ENCODE results near the gene CETP.
"Not testable (repeated sequence)": the region's sequence is repeated elsewhere in the genome, so short reads cannot be mapped to it uniquely, and the experiment has no call there.

Gene CETP

GRCh38 chr16:56980792-56981724, 19.3 kb downstream of the CETP start:
- DNase-seq (ENCODE audit: low read depth) = no peak

DNA sequence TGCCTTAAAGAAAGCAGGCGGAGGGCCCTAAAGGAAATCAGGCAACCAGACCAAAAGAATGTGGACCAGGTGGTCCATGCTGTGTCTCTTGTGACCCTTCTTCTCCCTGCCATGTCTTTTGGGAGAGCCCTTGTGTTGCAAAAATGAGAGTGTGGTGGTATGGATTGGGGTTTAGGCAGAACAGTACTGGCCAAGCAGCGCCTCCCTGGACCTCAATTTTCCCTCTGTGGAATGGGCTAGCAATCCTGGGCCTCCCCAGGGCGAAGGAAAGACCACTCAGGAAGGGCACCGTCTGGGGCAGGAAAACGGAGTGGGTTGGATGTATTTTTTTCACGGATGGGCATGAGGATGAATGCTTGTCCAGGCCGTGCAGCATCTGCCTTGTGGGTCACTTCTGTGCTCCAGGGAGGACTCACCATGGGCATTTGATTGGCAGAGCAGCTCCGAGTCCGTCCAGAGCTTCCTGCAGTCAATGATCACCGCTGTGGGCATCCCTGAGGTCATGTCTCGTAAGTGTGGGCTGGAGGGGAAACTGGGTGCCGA, 20.1 kb downstream of the CETP start:
- no peak for DNase-seq (ENCODE audit: low read depth)

DNA sequence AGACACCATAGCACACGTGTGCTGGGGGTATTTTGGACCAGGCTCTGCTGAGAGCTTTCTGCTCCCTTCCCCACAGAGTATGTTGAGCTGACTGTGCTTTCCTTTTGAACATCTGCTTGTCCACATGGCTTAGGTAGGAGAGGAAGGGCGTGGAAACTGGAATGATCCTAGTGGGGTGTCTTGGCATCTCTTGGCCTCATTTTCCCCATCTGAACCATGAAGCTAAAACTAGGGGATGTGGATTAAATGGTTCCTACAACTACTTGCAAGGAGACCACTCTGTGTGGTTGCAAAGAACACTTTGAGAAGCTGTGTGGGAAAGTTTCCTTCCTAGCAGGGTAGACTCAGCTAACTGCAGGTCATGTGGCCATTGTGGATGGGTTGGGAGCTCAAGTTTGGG, 20.9 kb downstream of the CETP start:
- no peak for DNase-seq (ENCODE audit: low read depth)

DNA sequence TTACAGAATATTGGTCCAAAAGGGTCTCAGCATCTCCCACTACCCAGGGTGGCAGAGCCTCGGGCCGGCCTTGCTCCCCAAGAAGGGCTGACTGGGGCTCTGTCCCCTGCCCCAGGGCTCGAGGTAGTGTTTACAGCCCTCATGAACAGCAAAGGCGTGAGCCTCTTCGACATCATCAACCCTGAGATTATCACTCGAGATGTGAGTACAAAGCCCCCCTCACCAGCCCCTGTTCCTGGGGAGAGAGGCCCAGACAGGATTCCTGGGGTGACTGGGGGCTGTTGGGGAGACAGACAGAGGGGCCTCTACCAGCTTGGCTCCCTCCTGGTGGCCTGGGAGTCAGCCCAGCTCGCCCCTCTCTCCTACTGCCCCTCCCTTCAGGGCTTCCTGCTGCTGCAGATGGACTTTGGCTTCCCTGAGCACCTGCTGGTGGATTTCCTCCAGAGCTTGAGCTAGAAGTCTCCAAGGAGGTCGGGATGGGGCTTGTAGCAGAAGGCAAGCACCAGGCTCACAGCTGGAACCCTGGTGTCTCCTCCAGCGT, 21.5 kb downstream of the CETP start:
- no peak for DNase-seq (ENCODE audit: low read depth)

GRCh38 chr16:56984639-56985038, 22.9 kb downstream of the CETP start:
- DNase-seq (ENCODE audit: low read depth) = no peak

DNA sequence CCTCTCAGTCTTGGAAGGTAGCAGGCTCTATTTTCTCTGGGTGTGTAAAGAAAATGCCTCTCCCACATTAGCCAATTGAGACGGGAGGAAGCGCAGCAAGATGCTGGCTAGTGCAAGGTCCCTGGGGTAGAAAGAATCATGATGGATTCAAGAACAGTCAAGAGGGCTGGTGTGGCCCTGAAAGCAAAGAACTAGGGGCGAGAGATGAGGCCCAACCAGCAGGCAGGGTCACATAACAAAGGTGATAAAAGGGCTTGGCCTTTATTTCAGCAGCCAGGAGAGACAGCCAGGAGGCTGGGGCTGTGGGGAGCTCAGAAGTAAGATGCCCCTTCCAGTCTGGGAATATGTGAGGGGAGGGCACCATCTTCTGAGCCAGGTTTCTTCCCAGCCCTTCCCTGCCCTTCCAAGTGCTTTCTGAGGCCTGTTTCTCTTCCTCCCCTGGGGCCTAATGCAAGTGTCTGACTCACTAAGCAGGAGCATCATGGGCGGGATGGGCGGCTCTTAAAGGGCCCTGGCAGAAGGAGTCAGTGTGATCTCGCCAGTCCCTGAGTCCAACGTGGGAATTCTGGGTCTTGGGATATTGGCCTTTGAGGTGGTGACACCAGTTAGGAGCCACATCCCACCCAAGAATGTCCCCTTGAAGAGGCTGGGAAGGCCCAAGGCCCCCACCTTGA, 23.7 kb downstream of the CETP start:
- DNase-seq (ENCODE audit: low read depth) = no peak

GRCh38 chr16:56985962-56986360, 24.2 kb downstream of the CETP start:
- DNase-seq (ENCODE audit: low read depth) = no peak

- DNase-seq (ENCODE audit: low read depth) = no peak
Observed at GRCh38 chr16:56986361-56986760, 24.6 kb downstream of the CETP start.

DNA sequence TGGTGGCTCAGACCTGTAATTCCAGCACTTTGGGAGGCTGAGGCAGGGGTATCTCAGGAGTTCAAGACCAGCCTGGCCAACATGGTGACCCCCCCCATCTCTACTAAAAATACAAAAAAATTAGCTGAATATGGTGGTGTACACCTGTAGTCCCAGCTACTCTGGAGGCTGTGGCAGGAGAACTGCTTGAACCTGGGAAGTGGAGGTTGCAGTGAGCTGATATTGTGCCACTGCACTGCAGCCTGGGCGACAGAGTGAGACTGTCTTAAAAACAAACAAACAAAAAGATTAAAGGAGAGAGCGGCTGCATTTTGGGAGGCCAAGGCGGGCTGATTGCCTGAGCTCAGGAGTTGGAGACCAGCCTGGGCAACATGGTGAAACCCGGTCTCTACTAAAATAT, 25.2 kb downstream of the CETP start:
- not testable (repeated sequence) for DNase-seq (ENCODE audit: low read depth)

DNA sequence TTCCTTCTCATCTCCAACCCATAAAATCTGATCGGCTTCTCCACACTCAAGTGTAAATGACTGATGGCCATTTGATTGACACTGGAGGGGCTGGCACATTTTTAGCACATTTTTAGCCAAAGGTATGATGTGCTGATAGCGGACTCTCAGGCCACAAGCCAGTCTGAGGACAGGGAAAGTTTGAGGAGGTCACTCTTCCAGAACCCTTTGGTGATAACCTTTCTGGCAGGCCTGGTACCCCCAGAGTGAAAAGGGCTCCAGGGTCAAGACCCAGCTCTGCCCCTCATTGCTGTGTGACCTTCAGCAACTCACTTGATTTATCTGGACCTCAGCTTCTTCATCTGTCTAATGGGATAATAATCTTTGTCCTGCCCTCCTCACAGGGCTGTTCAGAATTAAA, 25.9 kb downstream of the CETP start:
- DNase-seq (ENCODE audit: low read depth) = no peak

- no peak for DNase-seq (ENCODE audit: low read depth)
Observed at GRCh38 chr16:56988161-56988947, 26.6 kb downstream of the CETP start.

DNA sequence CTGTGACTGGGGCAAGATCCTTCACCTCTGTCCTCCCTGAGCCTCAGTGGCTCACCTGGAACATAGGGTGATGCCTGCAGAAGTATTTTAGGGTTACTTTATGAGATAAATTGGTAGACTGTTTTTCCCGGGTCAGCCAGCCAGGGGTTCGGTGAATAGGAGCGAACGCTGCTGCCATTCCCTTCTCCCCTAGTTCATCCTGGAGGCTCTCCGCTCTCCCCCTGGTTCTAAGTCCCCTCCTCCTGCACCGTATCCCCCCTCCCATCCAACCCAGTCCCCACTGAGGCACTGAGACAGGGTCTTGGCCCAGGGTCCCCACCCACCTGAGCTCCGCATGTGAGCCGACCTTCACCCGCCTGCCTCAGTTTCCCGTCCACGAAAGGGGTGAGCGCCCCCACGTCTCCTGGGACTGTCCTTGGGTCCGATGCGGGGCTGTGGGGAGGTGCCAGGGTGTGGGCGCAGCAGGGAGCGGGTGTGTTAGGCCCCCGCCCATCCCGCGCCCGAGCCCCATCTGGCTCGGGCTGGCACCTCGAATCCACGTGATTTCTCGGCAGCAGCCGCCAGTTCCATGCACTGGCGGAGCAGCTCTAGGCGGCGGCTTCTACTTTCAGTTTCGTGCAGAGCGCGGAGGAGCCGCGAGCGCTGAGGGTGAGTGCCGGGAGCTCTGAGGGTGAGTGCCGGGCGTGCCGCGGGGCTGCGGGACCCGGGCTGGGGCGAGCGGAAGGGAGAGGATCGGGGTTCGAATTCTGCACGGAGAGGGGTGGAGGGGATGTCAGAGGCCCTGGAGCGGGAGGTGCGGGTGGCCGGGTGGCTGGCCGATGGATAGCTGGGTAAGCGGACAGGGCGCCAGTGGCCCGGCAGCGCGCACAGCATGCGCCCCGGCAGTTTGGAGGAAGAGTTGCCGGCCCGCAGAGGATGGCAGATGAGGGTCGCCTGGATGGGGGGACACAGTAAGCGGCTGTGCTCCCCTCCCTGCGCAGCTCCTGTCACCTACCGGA, 27.5 kb downstream of the CETP start, which contains the start of gene NLRC5:
Gene NLRC5, plus strand, starts transcription at position 610 of the 998 bp plus-strand sequence. CDS start 31,156 bp downstream, outside the sequence.
- DNase-seq (ENCODE audit: low read depth) = peak; percentile 89

GRCh38 chr16:56989988-56990387, 28.2 kb downstream of the CETP start:
- DNase-seq (ENCODE audit: low read depth) = no peak

- no peak for DNase-seq (ENCODE audit: low read depth)
Observed at GRCh38 chr16:56990407-56991286, 28.9 kb downstream of the CETP start.

GRCh38 chr16:56992431-56992830, 30.7 kb downstream of the CETP start:
- DNase-seq (ENCODE audit: low read depth) = not testable (repeated sequence)

DNA sequence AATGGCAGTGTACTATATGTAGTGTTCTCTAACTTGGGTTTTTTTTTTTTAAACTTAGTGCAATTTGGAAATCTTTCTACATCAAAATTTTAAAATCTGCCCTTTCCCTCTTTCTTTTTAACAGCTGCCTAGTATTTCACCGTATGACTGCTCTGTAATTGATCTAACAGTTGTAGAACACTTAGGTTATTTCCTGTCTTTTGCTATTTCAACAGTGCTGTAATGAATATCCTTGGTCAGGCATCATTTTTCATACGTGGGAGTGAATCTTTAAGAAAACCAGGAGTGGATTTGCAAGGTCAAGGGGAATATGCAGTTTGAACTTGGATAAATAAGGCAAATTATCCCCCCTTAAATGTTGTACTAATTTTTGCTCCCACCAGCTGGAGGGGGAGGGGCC, 31.5 kb downstream of the CETP start:
- DNase-seq (ENCODE audit: low read depth) = no peak

- DNase-seq (ENCODE audit: low read depth) = no peak
Observed at GRCh38 chr16:56994311-56994710, 32.6 kb downstream of the CETP start.

- no peak for DNase-seq (ENCODE audit: low read depth)
Observed at GRCh38 chr16:56995136-56995805, 33.5 kb downstream of the CETP start.

DNA sequence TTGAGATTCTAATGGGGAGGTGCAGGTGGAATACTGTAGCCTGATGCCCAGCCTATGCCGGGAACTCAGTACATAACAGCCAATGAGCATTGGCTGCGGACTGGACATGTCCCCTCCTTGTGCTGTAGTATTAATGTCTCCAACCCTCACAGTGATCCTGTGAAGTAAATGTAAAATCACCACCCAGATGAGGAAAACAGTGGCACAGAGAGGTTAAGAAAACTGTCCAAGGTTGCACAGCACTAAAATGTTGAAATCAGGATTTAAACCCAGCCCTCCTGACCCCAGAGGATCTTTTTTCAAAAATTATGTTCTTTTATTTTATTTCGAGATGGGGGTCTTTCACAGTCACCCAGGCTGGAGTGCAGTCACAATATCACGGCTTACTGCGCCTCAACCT, 35.5 kb downstream of the CETP start:
- DNase-seq (ENCODE audit: low read depth) = no peak
